ENCODE data around the gene SLC35G3. TPM values are rescaled to one million over a fixed set of nuclear protein-coding genes. Genes with fewer than 3 reads are reported as not detected.

Gene SLC35G3
- total and polyA plus RNA-seq, 2 of the 4 experiments (the other 2 are of a cell fraction), result not detected

- H3K4me1 ChIP-seq (ENCODE audit: control insufficient read depth, insufficient read depth, low read length), result no peaks in the 10 kb centered on the region
- no peak overlapping the region for H2BK15ac ChIP-seq (ENCODE audit: low read depth, low read length)
- BruUV-seq (replicated peaks), result no TSS peak
- H3K56ac ChIP-seq (ENCODE audit: extremely low read depth, insufficient read depth, low read length), result no peak overlapping the region
- dilution Hi-C loops (cut with HindIII; ENCODE audit: low sequenced_read_pairs, unreplicated experiment), result loop anchor here (25.0 kb wide), 1 partner anchor 346 kb away; the partner anchor contains the start of gene SLFN12L
- DNase-seq (no peak), ATAC-seq (ENCODE audit: low read depth) (no peak)
- H3K27me3 ChIP-seq (ENCODE audit: control insufficient read depth, insufficient read depth, low read length), result peaks cover 3% of the 10 kb centered on the region
- H2AK5ac ChIP-seq (ENCODE audit: low read depth, low read length), result no peak overlapping the region
- H2BK5ac ChIP-seq (ENCODE audit: low read depth, low read length, poor library complexity, severe bottlenecking), result no peak overlapping the region
- no peak overlapping the region for H3K23ac ChIP-seq (ENCODE audit: low read depth, low read length)
- no peak overlapping the region for H2BK120ac ChIP-seq (ENCODE audit: low read depth, low read length)
- H3K4me2 ChIP-seq (ENCODE audit: low read depth, low read length), result no peak overlapping the region
- H3K36me3 ChIP-seq (ENCODE audit: control insufficient read depth, insufficient read depth, low read length), result no peaks in the 10 kb centered on the region
- no peaks in the 10 kb centered on the region for H3K79me1 ChIP-seq (ENCODE audit: low read depth in 1 of 2, low read length in 2 of 2)
- H3K27ac ChIP-seq (ENCODE audit: insufficient read depth, low read length), result no peak overlapping the region
- H3K9ac ChIP-seq (ENCODE audit: low read depth, low read length), result no peak overlapping the region
- no peak overlapping the region for H3K18ac ChIP-seq (ENCODE audit: low read depth, low read length)
- no peak overlapping the region for H2AK9ac ChIP-seq (replicated peaks; ENCODE audit: low read depth, low read length, poor library complexity)
- no peak overlapping the region for H4K8ac ChIP-seq (ENCODE audit: low read depth in 2 of 2, low read length in 2 of 2)
- H3K4me3 ChIP-seq (ENCODE audit: insufficient read depth, low read depth, low read length), result no peak overlapping the region
- H3K9me1 ChIP-seq (ENCODE audit: insufficient read depth, low read length), result no peaks in the 10 kb centered on the region
- no peak overlapping the region for H4K5ac ChIP-seq (ENCODE audit: low read depth, low read length)
- TF ChIP-seq CHD1 (IDR thresholded peaks at IDR 0.05; ENCODE audit: low read depth, low read length) (no peak), BHLHE40 (IDR thresholded peaks at IDR 0.05; ENCODE audit: low read depth, low read length) (no peak), NFE2L2 (IDR thresholded peaks at IDR 0.05; ENCODE audit: low read depth, low read length) (no peak), MAFK (IDR thresholded peaks at IDR 0.05; ENCODE audit: low read depth, low read length) (no peak)
- ChIA-PET CTCF (no interaction called here), POLR2A (ENCODE audit: unreplicated experiment) (interaction anchor here (0.6 kb wide), 1 partner anchor 61 kb away, joined by 3 read pairs; no protein-coding TSS in a partner anchor)
- in situ Hi-C loops (cut with MboI; ENCODE audit: low sequenced_read_pairs), result no loop called here
- no peak overlapping the region for H4K91ac ChIP-seq (ENCODE audit: insufficient read depth, low read depth, low read length)
- H2BK20ac ChIP-seq (ENCODE audit: low read depth, low read length), result no peak overlapping the region
- intact Hi-C loops (cut with micrococcal nuclease), result loop anchor here (10.0 kb wide), 1 partner anchor 104 kb away; no protein-coding TSS in a partner anchor
- WGBS, 2 experiments (ENCODE audit: extremely low coverage in 2 of 2, insufficient read length in 1 of 2), result no CpG with 5 or more reads among the region's 11 CpGs
- no peak overlapping the region for H3K14ac ChIP-seq (replicated peaks; ENCODE audit: low read depth, low read length)
- no peak overlapping the region for H3K4ac ChIP-seq (ENCODE audit: low read depth, low read length)
- H4K20me1 ChIP-seq (ENCODE audit: insufficient read depth, low read length), result no peaks in the 10 kb centered on the region
- H3K9me3 ChIP-seq (ENCODE audit: control insufficient read depth, insufficient read depth, low read length), result no peaks in the 10 kb centered on the region
- H2AFZ ChIP-seq (replicated peaks; ENCODE audit: low read length, poor library complexity), result no peak overlapping the region
These were observed 3.0 kb downstream of the SLC35G3 start for GRCh38 chr17:35191001-35191695.
